Skeletal muscle satellite cell (primary cell): Measurements from ENCODE around the gene CFAP161. TPM values are rescaled to one million over a fixed set of nuclear protein-coding genes. Genes with fewer than 3 reads are reported as not detected.

Experiments used
- H3K27me3 ChIP-seq: 2 replicates; pipeline ENCODE4 v1.7.0; 2013; ENCODE audit warnings: low read length; ENCODE audit not compliant: control insufficient read depth, insufficient read depth
- H3K36me3 ChIP-seq: 2 replicates; pipeline ENCODE4 v1.7.0; 2013; ENCODE audit warnings: mild to moderate bottlenecking, control low read depth, low read length; ENCODE audit not compliant: insufficient read depth
- H3K4me1 ChIP-seq: 2 replicates; pipeline ENCODE4 v1.7.0; 2013; ENCODE audit warnings: low read length; ENCODE audit not compliant: control insufficient read depth, insufficient read depth
- H3K4me2 ChIP-seq: 2 replicates; pipeline ENCODE4 v1.7.0; 2013; ENCODE audit warnings: mild to moderate bottlenecking, low read length
- H3K4me3 ChIP-seq: 2 replicates; pipeline ENCODE4 v1.7.0; 2013; ENCODE audit warnings: low read length
- H3K9ac ChIP-seq: 2 replicates; pipeline ENCODE4 v1.7.0; 2013; ENCODE audit warnings: mild to moderate bottlenecking, low read depth, low read length, moderate library complexity
- H3K9me3 ChIP-seq: replicated peaks from 2 replicates; pipeline ENCODE4 v1.7.0; 2013; ENCODE audit warnings: mild to moderate bottlenecking, control low read depth, low read length
- total RNA-seq: library from RNA; depleted of rRNA; stranded (reverse); fragments of >200 nt; gene quantifications from 2 replicates; pipeline ENCODE4 v1.2.3, GENCODE V29; 2012; rRNA removed

CFAP161 gene
- under 0.01 TPM in 2 replicates for total RNA-seq

- no peaks in the 10 kb centered on the region for H3K36me3 ChIP-seq
- H3K4me3 ChIP-seq, result peak within 1 kb of the TSS; percentile 68
- H3K4me1 ChIP-seq, result peaks cover 7% of the 10 kb centered on the region
- H3K9me3 ChIP-seq, result no peaks in the 10 kb centered on the region
- H3K4me2 ChIP-seq, result peak within 1 kb of the TSS; percentile 92
- peak within 1 kb of the TSS; percentile 44 for H3K9ac ChIP-seq
- H3K27me3 ChIP-seq, result peaks cover 13% of the 10 kb centered on the region
These were observed at the start of gene CFAP161 for GRCh38 chr15:81133782-81134461. Gene CFAP161, plus strand, starts transcription at chr15:81134270. Its CDS starts 60 bp downstream, at chr15:81134330.

GRCh38 chr15:81084716-81085115 lies 49.4 kb upstream of the CFAP161 start:
- peaks cover 4% of the 10 kb centered on the region for H3K27me3 ChIP-seq
- no peak overlapping the region for H3K9ac ChIP-seq
- H3K4me3 ChIP-seq, result no peak overlapping the region
- no peaks in the 10 kb centered on the region for H3K9me3 ChIP-seq
- H3K4me2 ChIP-seq, result no peak overlapping the region
- H3K36me3 ChIP-seq, result no peaks in the 10 kb centered on the region
- H3K4me1 ChIP-seq, result no peaks in the 10 kb centered on the region

GRCh38 chr15:81085213-81085612 lies 48.9 kb upstream of the CFAP161 start:
- Histone ChIP-seq H3K4me2 (no peak overlapping the region), H3K9ac (no peak overlapping the region), H3K27me3 (peaks cover 4% of the 10 kb centered on the region), H3K36me3 (no peaks in the 10 kb centered on the region), H3K4me3 (no peak overlapping the region), H3K9me3 (no peaks in the 10 kb centered on the region), H3K4me1 (no peaks in the 10 kb centered on the region)

- Histone ChIP-seq H3K36me3 (no peaks in the 10 kb centered on the region), H3K27me3 (peaks cover 4% of the 10 kb centered on the region), H3K9ac (no peak overlapping the region), H3K4me3 (no peak overlapping the region), H3K9me3 (no peaks in the 10 kb centered on the region), H3K4me2 (no peak overlapping the region), H3K4me1 (no peaks in the 10 kb centered on the region)
These were observed 48.2 kb upstream of the CFAP161 start for GRCh38 chr15:81085898-81086297.

- Histone ChIP-seq H3K36me3 (no peaks in the 10 kb centered on the region), H3K4me2 (no peak overlapping the region), H3K4me3 (no peak overlapping the region), H3K27me3 (peaks cover 4% of the 10 kb centered on the region), H3K9me3 (no peaks in the 10 kb centered on the region), H3K9ac (no peak overlapping the region), H3K4me1 (peaks cover 3% of the 10 kb centered on the region)
These were observed 47.0 kb upstream of the CFAP161 start for GRCh38 chr15:81087066-81087465.

- peaks cover 4% of the 10 kb centered on the region for H3K27me3 ChIP-seq
- H3K4me3 ChIP-seq, result no peak overlapping the region
- no peak overlapping the region for H3K4me2 ChIP-seq
- peaks cover 10% of the 10 kb centered on the region for H3K4me1 ChIP-seq
- no peaks in the 10 kb centered on the region for H3K9me3 ChIP-seq
- H3K36me3 ChIP-seq, result no peaks in the 10 kb centered on the region
- H3K9ac ChIP-seq, result no peak overlapping the region
These were observed 46.4 kb upstream of the CFAP161 start for GRCh38 chr15:81087694-81088093.

- H3K9me3 ChIP-seq, result no peaks in the 10 kb centered on the region
- no peaks in the 10 kb centered on the region for H3K36me3 ChIP-seq
- peaks cover 4% of the 10 kb centered on the region for H3K27me3 ChIP-seq
- no peak overlapping the region for H3K4me2 ChIP-seq
- peaks cover 12% of the 10 kb centered on the region for H3K4me1 ChIP-seq
- H3K9ac ChIP-seq, result no peak overlapping the region
- no peak overlapping the region for H3K4me3 ChIP-seq
These were observed 45.5 kb upstream of the CFAP161 start for GRCh38 chr15:81088470-81089013.

- peak overlapping the region; percentile 6 for H3K4me3 ChIP-seq
- peaks cover 12% of the 10 kb centered on the region for H3K4me1 ChIP-seq
- H3K4me2 ChIP-seq, result peak overlapping the region; percentile 58
- H3K36me3 ChIP-seq, result no peaks in the 10 kb centered on the region
- peak overlapping the region; percentile 29 for H3K9ac ChIP-seq
- H3K9me3 ChIP-seq, result no peaks in the 10 kb centered on the region
- peaks cover 4% of the 10 kb centered on the region for H3K27me3 ChIP-seq
These were observed 42.0 kb upstream of the CFAP161 start for GRCh38 chr15:81091889-81092558.

GRCh38 chr15:81092559-81092902 lies 41.5 kb upstream of the CFAP161 start:
- Histone ChIP-seq H3K4me1 (peaks cover 12% of the 10 kb centered on the region), H3K36me3 (no peaks in the 10 kb centered on the region), H3K9ac (peak overlapping the region; percentile 14), H3K4me2 (peak overlapping the region; percentile 58), H3K9me3 (no peaks in the 10 kb centered on the region), H3K27me3 (peaks cover 7% of the 10 kb centered on the region), H3K4me3 (peak overlapping the region; percentile 6)

GRCh38 chr15:81093961-81094360 lies 40.1 kb upstream of the CFAP161 start:
- Histone ChIP-seq H3K27me3 (peaks cover 9% of the 10 kb centered on the region), H3K4me3 (no peak overlapping the region), H3K4me1 (peaks cover 12% of the 10 kb centered on the region), H3K9me3 (no peaks in the 10 kb centered on the region), H3K4me2 (no peak overlapping the region), H3K36me3 (no peaks in the 10 kb centered on the region), H3K9ac (no peak overlapping the region)

- H3K27me3 ChIP-seq, result peaks cover 15% of the 10 kb centered on the region
- no peak overlapping the region for H3K4me3 ChIP-seq
- peaks cover 12% of the 10 kb centered on the region for H3K4me1 ChIP-seq
- H3K9me3 ChIP-seq, result no peaks in the 10 kb centered on the region
- H3K9ac ChIP-seq, result no peak overlapping the region
- no peak overlapping the region for H3K4me2 ChIP-seq
- no peaks in the 10 kb centered on the region for H3K36me3 ChIP-seq
These were observed 38.2 kb upstream of the CFAP161 start for GRCh38 chr15:81095690-81096365.
